HCT116 (cell line): ENCODE measurements around the gene FKBP10.

ENCODE experiments used
- EZH2phosphoT487 ChIP-seq: fragments of 200-600 bp; IDR thresholded peaks from 2 replicates; pipeline ENCODE4 v1.6.1; 2018; ENCODE audit warnings: antibody characterized with exemption, borderline replicate concordance
- SP1 ChIP-seq: IDR thresholded peaks from 2 replicates; pipeline ENCODE4 v1.6.1; 2012; ENCODE audit warnings: low read depth

DNA sequence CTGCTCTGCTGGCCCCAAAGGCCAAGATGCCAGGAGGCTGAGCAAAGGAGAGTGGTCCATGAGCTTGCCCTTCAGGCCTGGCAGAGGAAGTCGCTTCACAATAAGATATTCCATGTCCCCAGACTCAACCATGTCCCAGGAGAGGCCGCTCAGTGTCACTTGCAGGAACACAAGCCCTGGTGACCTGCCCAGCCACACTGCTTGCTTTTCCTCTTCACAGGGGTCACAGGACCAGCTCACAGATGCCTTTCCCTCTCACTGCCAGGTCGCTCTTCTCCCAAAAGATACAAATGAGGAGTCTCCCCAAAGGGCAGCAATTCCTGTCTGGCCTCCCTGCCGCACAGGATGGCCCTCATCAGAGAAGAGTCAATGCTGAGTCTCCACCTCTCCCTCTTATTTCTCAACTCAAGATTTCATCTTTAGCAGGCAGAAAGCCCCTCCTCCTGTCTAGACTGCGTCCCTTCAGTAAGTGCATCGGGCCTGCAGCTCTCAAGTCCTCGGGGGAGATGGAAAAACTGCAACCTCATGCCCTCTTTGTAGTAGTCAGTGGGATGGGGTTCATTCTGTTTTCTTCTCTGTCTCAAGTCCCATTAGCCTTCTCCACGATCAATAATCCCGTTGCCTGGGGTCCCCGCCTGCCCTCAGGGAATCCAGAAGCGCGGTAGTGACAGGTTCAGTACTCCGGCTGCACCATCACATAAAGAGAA is 31.2 kb upstream of the FKBP10 start:
- no peak for TF ChIP-seq SP1
- no peak for TF ChIP-seq EZH2phosphoT487
